Skin epidermis (tissue), 12 donors: ENCODE results near the gene LRRC74A.
"Not testable (repeated sequence)": the region's sequence is repeated elsewhere in the genome, so short reads cannot be mapped to it uniquely, and the experiment has no call there.

Experiments used
- H3K27ac ChIP-seq, 21 experiments: fragments of 200-600 bp; sonication (generic) in 11 of 21; one replicate each; pipeline ENCODE4 v1.5.0; 2020; ENCODE audit warnings: mild to moderate bottlenecking in 3 of 21, inconsistent platforms in 2 of 21, moderate library complexity in 2 of 21
- H3K4me3 ChIP-seq, 7 experiments: fragments of 200-600 bp; sonication (generic) in 2 of 7; one replicate each; pipeline ENCODE4 v1.5.0; 2020; ENCODE audit warnings: inconsistent platforms in 2 of 7, mild to moderate bottlenecking in 2 of 7, moderate library complexity in 1 of 7

Gene LRRC74A

DNA sequence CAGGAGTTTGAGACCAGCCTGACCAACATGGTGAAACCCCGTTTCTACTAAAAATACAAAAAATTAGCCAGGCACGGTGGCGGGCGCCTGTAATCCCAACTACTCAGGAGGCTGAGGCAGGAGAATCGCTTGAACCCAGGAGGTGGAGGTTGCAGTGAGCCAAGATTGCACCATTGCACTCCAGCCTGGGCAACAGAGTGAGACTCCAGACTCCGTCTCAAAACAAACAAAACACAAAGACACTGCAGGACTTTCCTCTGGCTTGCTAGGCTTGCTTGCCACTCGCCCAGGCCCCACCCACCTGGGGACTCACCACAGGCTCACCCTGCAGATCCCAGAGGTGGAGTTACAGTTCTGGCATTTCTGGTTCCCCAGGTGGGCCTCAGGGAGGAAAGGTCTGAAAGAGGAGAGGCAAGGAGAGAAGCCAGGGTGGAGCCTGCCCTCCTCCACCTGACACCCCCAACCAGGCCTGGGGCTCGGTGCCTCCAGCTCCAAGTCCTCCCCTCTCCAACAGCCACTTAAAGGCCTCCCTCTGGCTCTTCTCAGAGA lies 88.4 kb downstream of the LRRC74A start:
- peak overlapping the region in 15 of 21 experiments; percentile 17 to 90 (median 64) for H3K27ac ChIP-seq
- H3K4me3 ChIP-seq: not testable (repeated sequence)

DNA sequence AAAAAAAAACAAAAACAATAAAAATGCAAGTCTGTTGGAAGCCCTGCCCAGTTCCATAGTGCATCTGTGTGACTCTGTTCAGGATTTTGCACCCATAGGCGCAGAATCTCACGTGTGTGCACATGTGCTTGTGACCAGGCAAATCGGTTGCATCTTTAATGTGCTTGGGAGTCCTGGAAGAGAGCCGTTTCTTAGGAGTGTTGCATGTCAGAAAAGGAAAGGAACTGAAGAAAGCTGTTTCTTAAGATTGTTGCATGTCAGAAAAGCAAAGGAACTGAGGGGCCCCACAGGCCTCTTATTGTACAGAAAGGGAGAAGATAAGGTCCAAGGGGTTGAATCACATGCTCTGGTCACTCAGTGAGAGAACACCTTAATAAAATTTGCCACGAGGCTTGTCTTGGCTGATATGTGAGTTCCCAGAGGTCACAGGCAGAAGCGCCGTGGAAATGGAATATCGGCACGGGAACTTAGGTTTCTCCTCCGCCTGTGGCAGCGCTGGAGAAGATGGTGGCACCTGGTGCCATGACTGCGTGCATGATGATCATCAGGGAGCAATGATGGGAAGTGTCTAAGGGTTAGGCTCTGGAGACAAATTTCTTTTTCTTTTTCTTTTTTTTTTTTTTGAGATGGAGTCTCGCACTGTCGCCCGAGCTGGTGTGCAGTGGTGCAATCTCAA lies 90.0 kb downstream of the LRRC74A start:
- Histone ChIP-seq H3K4me3 (no peak overlapping the region), H3K27ac (peak overlapping the region in 10 of 21 experiments; percentile 7 to 98 (median 90))

GRCh38 chr14:76917158-76917596 lies 91.0 kb downstream of the LRRC74A start:
- H3K27ac ChIP-seq: peak overlapping the region in 20 of 21 experiments; percentile 72 to 98 (median 89)
- H3K4me3 ChIP-seq: no peak overlapping the region

DNA sequence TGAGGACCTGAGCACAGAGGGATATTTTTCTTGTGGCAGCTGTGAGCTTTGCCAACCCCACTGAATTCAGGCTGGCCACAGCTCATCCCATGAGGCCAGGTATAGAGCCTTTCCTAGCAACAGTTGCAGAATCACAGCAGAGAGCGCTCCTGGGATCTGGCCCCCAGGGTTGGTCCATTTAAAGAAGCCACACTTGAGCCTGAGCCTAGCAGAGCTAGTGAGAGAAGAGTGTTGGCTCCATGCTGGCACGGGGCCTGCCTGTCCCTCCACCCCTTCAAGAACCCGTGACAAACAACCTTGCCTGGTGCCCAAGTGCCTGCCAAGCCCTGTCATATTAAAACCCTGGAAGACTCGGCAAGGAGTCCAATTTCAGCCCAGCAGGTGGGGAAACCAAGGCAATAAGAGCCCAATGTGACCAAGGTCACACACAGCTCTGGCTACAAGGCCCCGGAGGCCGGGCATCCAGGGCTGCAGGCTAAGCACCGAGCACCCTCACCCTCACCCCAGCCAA lies 91.6 kb downstream of the LRRC74A start:
- peak overlapping the region; percentile 58 to 98 (median 89) for H3K27ac ChIP-seq
- H3K4me3 ChIP-seq: no peak overlapping the region

DNA sequence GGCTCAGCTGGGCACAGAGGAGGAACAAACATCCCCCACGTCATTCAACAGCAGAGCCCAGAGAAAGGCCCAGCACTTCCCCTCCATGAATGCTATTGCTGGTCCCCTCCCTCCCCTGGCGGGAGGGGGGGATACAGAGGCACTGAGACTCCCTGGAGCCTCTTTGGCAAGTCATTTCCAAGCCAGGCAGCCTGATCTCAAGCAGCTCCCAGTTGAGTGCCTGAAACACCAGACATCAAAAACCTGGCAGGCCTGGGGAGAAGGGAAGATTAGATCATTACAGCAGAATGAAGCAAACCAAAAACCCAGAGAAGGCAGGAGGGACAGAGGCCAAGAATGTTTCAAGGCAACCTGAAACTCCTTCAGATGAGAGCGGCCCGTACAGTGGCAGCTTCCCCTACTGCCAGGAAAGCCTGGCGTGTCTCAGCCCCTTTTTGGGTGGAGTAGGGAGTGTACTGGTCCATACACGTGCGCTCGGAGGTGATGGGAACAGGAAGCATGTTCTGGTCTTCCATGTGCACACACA lies 92.1 kb downstream of the LRRC74A start:
- no peak overlapping the region for H3K4me3 ChIP-seq

GRCh38 chr14:76918782-76919394 lies 92.7 kb downstream of the LRRC74A start:
- no peak overlapping the region for H3K4me3 ChIP-seq
- H3K27ac ChIP-seq: peak overlapping the region; percentile 15 to 98 (median 89)

More for the DNA sequence above, 92.1 kb downstream of the LRRC74A start:
- H3K27ac ChIP-seq: peak overlapping the region; percentile 58 to 98 (median 89)
